Brain microvascular endothelial cell (primary cell): ENCODE measurements around the gene HLCS.

ENCODE experiments used
- DNase-seq: peaks from one replicate; pipeline ENCODE4 v3.0.0-alpha.2; 2020
- H3K27ac ChIP-seq: fragments of 250-450 bp; sonication (Bioruptor Pico); 2 replicates; pipeline ENCODE4 v1.5.1; 2020; ENCODE audit warnings: mild to moderate bottlenecking, moderate library complexity
- H3K27me3 ChIP-seq: fragments of 250-450 bp; sonication (Bioruptor Pico); replicated peaks from 2 replicates; pipeline ENCODE4 v1.5.1; 2020; ENCODE audit warnings: mild to moderate bottlenecking
- H3K36me3 ChIP-seq: fragments of 250-450 bp; sonication (Bioruptor Pico); replicated peaks from 2 replicates; pipeline ENCODE4 v1.5.1; 2020; ENCODE audit warnings: mild to moderate bottlenecking
- H3K4me3 ChIP-seq: 2 replicates; pipeline ENCODE4 v1.5.1; 2011; ENCODE audit warnings: low read depth, mild to moderate bottlenecking, control low read depth, low read length, moderate library complexity
- in situ Hi-C: cut with HindIII; loops from 2 replicates; pipeline ENCODE4 v1.10.0; 2017; ENCODE audit warnings: low sequenced_read_pairs, low pct_ligation_motif_present
- TF ChIP-seq, protein P1 (sequence below): IDR thresholded peaks from 2 replicates; pipeline ENCODE4 v1.5.1; 2011; ENCODE audit warnings: low read depth, mild to moderate bottlenecking, moderate library complexity, low read length, control low read depth, inconsistent platforms; ENCODE audit errors: missing control alignments

Gene HLCS

DNA sequence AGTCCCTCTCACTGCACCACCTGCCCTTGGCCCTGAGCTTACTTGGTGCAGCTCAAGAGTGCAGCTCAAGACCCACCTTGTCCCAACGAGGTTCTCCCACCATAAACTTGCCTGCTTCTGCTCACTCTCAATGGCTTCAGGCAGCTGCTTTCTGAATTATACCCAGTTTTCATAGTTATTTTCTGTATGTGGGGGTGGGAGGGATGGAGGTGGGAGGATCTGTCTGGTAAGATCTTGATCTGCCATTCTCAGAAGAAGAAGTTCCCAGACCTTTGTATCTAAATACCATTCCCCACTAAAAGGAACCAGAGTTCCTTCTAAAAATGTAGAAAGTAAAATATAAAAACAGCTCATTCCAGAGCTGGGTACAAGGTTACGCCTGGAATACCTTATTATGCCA lies 156.0 kb downstream of the HLCS start:
- Histone ChIP-seq H3K4me3 (no peak overlapping the region), H3K36me3 (no peaks in the 10 kb centered on the region), H3K27ac (no peak overlapping the region), H3K27me3 (no peaks in the 10 kb centered on the region)
- in situ Hi-C loops = no loop called here
- TF ChIP-seq, protein P1, sequence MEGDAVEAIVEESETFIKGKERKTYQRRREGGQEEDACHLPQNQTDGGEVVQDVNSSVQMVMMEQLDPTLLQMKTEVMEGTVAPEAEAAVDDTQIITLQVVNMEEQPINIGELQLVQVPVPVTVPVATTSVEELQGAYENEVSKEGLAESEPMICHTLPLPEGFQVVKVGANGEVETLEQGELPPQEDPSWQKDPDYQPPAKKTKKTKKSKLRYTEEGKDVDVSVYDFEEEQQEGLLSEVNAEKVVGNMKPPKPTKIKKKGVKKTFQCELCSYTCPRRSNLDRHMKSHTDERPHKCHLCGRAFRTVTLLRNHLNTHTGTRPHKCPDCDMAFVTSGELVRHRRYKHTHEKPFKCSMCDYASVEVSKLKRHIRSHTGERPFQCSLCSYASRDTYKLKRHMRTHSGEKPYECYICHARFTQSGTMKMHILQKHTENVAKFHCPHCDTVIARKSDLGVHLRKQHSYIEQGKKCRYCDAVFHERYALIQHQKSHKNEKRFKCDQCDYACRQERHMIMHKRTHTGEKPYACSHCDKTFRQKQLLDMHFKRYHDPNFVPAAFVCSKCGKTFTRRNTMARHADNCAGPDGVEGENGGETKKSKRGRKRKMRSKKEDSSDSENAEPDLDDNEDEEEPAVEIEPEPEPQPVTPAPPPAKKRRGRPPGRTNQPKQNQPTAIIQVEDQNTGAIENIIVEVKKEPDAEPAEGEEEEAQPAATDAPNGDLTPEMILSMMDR = no peak
- no peak for DNase-seq

DNA sequence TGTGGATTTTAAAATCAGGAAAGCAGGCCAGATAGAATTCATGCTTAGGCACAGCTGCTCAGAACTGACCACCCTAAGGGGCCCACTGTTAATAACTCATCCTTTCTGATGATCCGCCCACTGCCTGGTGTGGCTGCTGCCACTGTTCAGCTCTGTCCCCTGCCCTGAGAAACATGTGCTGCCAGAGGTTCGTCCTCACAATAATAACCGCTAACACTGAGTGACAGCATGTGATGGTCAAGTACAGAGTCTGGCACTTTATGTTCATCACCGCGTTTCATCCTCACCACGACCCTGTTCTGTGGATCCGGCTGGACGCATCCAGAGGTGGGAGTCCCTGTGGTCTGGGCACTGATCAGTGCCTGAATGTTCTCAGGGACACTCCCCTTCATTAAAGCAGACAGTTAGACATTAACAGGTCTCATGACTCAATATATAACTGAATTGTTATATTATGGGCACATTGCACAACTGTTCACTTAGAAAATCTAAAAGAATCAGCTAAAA lies 159.0 kb downstream of the HLCS start:
- no peaks in the 10 kb centered on the region for H3K27me3 ChIP-seq
- H3K4me3 ChIP-seq = no peak overlapping the region
- DNase-seq = no peak
- in situ Hi-C loops = no loop called here
- H3K36me3 ChIP-seq = no peaks in the 10 kb centered on the region
- TF ChIP-seq, protein P1 = no peak
- no peak overlapping the region for H3K27ac ChIP-seq

DNA sequence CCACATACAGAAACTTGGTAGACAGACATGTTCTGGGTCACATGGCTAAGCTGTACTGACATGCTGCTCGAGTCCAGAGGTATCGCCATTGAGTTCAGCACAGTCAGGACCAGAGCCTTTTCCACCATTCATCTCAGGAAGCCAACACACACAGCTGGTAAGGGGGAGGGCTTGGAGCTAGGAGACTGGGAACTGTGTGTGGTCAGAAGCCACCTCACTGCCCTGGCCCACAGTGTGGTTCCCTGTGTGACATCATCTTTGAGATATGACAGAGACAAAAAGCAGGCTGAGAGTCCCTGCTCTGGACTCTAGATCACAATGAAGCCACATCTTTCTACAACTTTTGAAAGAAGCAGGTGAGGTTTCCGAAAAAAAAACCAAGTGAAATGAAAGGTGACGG lies 160.4 kb downstream of the HLCS start:
- peak; percentile 24 for DNase-seq
- TF ChIP-seq, protein P1 = no peak
- Histone ChIP-seq H3K4me3 (no peak overlapping the region), H3K27ac (no peak overlapping the region), H3K27me3 (no peaks in the 10 kb centered on the region), H3K36me3 (no peaks in the 10 kb centered on the region)
- in situ Hi-C loops = no loop called here

DNA sequence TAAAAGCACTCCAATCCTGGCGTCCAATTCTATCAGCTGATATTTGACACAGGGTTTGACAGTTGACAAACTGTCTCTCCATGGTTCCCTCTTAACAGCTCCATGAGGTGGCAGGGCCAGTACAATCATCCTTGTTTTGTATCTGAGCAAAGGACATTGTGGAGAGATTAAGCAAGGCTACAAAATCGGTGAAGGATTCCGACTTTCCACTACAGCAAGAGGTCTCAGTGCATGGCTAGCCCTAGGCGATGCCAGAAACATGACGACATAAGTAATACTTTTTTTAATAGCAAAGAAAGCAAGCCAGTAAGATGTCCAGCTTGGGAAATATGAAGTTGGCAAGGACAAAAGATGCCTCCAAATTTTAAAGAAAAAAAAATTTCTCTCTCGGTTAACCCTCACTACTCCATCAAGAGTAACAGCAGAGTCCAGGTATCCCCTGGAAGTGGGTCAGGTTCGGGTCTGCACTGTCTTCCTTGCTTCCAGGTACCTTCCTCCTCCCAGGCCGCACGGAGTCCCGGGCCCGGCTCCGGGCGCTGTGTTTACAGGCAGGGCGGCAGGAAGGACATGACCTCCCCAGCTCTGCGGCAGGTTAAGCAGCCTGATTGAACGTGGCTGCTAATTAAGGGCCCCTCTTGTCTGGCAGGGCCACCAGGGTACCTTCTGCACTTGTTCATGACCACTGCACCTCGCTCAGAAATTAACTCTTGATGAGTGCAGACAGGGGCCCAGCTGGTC lies 161.4 kb downstream of the HLCS start:
- Histone ChIP-seq H3K4me3 (no peak overlapping the region), H3K27ac (no peak overlapping the region), H3K36me3 (no peaks in the 10 kb centered on the region), H3K27me3 (no peaks in the 10 kb centered on the region)
- TF ChIP-seq, protein P1 = no peak
- in situ Hi-C loops = no loop called here
- DNase-seq = no peak

DNA sequence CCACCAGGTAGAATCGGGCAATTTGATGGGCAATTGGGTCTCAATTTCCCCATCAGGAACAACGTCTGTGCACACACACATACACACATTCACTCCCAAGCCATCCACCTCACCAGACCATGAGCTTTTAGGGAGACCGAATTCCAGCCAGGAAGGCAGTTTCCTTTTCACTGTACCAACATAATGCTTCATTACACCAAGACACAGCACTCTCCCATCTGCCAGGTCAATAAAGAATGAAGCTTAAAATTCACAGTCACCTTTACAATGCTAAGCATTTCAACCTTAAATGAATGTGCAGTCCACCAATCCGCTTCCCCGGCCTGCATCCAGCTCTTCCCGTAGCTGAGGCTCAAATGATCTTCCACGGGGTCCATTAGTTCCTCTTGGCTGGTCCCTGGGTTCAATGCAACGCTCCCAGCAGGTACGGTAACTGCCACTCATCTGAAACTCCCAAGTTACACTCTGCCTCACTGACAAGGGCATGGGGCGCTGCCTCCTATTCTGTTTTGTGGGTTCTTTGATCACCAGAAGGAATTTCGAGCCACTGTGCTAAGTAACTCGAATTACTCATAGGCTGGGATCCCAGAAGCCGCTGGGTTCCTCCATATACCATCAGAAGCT lies 162.5 kb downstream of the HLCS start:
- TF ChIP-seq, protein P1 = no peak
- no peak overlapping the region for H3K27ac ChIP-seq
- no peaks in the 10 kb centered on the region for H3K27me3 ChIP-seq
- no peak overlapping the region for H3K4me3 ChIP-seq
- H3K36me3 ChIP-seq = no peaks in the 10 kb centered on the region
- DNase-seq = no peak
- in situ Hi-C loops = no loop called here
